ENCODE measurements around the gene SYNPR.

The SYNPR gene

DNA sequence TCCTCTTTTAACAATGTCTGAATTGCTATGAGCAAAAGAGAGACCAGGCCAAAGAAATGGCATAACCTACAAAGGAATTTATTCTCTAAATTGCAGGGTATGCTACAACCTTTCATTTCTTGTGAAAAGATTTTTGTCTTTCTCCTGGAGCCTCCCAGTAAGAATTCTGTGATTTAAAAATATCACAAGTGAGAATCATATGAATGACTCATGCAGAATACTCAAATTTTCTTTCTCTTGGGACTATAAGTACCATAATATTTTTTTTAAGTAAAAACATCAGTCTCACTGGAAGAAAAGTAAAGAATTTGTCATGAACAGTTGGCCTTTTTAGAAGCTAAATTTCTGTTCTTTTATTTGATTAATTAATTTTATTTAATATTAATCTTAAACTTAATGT is 26.3 kb downstream of the SYNPR start:
- no peak for DNase-seq (ENCODE audit: low read depth in 2 of 2)

DNA sequence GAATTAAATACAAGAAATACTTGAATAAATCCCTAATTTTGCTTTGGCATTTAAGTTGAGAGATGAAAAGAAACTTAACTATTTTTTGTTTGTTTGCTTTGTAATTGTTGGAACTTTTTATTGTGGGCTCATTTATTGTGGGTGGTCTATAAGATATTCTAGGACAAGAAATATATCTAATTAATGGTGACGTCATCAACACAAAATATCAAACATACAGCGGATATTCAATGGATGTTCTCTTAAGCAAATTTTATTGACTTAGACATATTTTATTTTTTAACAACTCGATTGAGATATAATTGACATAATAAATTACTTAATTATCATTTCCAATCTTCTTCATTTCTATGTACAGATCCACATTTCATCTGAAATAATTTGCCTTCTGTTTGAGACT is 30.0 kb downstream of the SYNPR start:
- no peak for DNase-seq (ENCODE audit: low read depth in 2 of 2)

DNA sequence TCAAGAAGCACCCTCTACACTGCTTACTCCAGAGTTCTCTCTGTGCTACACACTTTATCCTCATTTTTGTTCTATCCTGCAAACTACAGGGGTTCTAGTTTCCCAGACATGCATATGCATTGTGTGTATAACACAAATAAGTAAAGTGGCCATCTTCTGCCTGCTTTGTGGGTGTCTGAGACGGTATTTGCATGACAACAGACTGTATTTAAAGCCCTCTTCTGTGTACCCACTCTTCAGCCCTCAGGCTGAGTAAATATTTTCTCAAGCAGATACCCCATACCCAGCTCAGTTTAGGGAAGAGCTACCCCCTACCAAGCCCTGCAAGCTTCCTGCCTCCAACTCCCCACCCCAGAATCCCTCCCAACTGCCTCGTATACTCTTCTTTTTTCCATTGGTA is 31.7 kb downstream of the SYNPR start:
- DNase-seq (ENCODE audit: low read depth in 2 of 2): no peak

DNA sequence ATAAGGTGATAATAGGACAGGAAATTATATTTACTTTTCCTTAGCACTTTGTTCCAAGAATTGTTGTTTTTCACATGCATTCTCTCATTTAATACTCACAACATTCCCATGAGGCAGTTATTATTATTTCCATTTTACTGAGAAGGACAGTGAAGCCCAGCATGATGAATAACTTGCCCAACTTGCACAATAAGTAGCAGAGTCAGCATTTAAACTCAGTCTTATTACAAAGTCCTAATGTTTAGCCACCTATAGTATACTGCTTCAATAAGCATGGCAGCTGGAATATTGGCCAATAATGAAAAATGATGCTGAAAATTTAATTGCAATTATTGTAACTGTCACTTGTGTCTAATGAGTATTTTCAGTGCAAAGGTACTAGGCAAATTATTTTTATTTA is 45.7 kb downstream of the SYNPR start:
- DNase-seq (ENCODE audit: low read depth in 2 of 2): no peak

DNA sequence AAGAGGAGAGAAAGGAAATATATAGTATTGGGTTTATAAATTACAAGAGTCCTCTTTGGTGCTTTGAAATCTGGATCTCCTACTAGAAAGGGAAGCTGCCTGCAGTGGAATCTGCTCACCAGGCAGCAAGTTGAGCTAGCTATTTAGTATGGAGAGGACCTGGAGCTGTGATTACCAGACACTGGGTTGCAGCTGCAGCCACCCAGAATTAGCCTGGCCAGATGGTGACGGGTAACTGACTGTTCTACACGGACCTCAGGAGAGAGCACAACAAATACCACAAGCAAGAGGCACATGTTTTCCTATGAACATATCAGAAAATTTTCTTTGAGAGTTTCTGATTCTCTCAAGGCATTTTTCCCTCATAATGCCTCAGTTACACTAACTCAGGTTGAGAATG is 46.5 kb downstream of the SYNPR start:
- no peak for DNase-seq (ENCODE audit: low read depth in 2 of 2)

DNA sequence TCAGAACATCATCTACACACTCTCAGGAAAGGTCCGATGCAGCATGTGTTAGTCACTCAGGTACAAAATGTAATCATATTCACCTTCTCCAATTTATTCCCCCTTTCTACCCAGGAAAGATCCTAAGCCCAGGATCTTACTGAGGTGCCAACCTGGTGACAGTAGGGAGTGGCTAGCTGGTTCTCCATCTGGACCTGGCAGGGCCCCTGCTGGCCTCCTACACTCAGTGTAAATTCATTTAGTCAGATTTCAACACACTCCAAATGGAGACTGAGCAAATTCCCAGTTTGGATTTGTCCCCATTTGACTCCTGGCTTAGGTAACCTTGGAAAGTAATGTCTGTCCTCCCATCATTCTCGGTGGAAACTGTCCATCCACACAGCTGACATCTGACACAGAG is 47.3 kb downstream of the SYNPR start:
- no peak for DNase-seq (ENCODE audit: low read depth in 2 of 2)

DNA sequence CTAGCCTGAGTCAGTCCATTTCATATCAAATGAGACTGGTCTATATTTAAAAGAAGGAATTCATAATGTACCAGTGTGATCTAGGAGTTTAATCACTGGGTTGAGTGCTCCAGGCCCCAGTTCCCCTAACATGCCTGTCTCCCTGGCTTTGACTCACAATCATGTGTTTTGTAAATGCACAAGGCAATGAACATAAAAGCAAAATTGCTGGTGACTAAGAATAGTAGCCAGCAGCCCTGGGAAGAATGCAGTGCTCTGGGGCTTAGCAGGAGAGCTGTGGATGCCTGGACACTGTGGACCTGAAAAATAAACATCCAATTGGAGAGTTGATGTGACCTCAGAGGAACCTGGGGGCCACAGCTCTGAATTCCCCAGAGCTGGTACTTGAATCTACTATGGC is 50.3 kb downstream of the SYNPR start:
- no peak for DNase-seq (ENCODE audit: low read depth in 2 of 2)

DNA sequence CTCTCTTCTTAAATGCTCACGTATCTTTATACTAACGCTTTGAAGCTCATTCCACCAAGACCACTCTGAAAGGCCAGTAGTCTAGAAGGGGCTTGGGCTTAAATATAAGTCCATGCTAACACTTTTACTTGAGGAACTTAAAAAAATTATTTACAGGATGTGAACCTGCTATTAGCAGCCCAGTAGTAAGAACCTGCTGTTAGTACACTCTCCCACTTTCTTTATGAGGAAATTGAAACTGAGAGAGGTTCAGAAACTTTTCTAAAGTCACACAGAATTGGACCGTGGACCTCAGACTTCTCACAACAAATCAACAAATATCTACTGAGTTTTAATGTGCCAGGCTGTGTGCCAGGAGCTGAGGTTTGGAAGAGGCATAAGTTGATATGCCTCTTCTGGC is 53.4 kb downstream of the SYNPR start:
- no peak for DNase-seq (ENCODE audit: low read depth in 2 of 2)

DNA sequence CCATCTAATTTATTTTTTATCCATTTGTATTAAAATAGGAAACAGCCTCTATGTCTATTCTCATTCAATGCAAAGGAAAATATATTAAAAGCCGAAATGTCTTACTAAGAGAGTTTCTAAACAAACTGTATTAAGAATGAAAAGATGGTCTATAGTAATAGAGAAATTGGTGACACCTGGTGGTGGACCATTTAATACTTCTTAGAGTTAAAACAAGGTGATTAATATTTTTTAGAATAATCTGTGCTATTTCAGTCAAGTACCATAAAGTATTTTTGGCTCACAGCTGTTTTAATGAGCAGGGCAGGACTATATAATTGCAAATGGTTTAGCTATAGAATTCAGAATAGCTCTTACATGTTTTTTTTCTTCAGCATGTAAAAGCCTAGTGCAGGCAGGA is 55.7 kb downstream of the SYNPR start:
- DNase-seq (ENCODE audit: low read depth in 2 of 2): no peak

DNA sequence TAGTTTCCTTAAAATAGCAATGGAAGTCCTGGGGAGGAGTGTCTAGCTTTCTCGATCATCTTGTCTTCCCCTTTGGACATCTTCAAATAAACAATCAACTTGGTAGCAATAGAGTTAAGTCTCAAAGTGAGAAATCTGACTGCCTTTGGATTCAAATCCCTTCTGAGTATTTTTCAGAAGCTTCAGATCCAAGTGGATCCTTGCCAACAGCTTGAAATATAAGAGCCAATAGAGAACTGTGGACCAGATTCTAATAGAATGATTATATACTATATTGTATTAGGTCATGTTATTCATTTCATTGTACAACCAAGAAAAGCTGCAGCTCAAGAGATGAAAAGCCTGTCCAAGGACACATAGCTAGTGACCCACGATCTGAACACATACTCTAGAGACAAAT is 60.2 kb downstream of the SYNPR start:
- DNase-seq (ENCODE audit: low read depth in 2 of 2): no peak

DNA sequence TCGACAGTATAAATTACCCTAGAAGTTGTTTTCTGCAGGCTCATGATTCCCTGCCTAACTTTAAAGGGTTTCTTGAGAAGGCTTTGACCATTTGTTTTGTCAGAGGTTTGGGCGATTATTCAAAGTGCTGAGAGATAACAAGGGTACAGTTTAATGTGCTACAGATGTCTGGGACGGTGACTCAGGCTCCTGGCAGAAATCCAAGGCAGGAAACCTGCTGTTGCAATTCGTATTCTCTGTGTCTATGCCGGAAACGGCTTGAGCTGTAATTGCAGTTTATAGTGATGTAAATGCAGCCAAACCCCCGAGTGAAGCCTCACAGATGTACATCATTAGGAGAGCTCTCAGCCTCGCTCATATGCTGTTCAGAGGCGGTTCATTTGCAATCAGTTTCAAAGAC is 65.6 kb downstream of the SYNPR start:
- DNase-seq (ENCODE audit: low read depth in 2 of 2): peak; percentile 2 to 26

DNA sequence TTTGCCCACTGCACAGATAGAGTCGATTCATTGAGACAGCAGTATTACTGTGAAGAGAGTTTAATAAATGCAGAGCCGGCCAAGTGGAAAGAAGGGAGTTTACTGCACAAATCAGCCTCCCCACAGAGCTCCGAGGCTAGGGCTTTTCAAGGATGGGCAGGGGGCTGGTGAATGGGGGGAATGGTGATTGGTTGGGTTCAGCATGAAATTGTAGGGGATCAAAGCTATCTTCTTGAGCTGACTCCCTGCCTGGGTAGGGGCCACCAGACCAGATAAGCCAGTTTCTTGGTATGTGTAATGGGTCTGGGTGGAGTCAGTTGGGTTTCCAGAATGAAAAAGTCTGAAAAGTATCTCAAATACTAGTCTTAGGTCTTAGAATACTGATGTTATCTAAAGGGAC is 66.6 kb downstream of the SYNPR start:
- DNase-seq (ENCODE audit: low read depth in 2 of 2): no peak

DNA sequence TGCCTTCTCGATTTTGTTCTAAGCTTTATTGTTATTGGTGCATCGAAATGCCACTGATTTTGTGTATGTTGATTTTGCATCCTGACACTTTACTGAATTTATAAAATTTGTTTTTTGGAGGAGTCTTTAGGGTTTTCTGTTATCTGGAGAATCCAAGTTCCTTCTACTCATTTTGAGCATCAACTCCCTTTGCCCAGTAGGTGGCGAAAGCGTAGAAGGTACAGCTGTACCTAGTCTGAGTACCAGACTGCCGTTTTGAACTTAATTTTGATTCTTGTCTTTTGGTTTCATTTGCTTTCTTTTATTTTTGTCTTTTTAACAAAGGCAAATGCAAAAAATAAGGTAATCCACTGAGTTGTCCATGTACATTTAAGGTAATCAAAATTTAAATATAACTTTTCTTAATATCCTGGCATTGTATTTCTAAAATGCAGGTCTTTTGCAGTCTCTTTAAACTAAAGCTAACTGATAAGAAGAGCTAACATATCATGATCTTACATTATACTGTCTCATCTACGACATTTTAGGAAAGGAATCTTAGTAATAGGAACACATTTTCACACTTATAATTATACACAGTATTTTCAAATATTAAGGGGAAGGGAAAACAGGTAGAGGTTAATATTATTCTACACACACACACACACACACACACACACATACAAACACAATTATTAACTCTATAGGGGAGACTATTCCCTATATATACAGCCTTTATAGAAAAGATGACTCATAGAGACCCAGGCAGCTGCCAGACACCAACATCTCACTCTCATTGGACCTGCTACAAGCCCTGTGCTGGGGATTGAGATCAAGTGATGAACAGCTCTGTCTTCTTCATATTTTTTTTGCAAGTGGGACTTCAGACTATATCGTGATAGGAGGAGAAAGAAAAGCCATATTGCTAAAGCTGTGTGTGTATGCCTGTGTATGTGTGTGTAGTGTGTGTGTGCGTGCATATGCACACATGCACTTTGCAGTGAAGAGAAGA is 71.8 kb downstream of the SYNPR start:
- no peak for DNase-seq (ENCODE audit: low read depth in 2 of 2)

DNA sequence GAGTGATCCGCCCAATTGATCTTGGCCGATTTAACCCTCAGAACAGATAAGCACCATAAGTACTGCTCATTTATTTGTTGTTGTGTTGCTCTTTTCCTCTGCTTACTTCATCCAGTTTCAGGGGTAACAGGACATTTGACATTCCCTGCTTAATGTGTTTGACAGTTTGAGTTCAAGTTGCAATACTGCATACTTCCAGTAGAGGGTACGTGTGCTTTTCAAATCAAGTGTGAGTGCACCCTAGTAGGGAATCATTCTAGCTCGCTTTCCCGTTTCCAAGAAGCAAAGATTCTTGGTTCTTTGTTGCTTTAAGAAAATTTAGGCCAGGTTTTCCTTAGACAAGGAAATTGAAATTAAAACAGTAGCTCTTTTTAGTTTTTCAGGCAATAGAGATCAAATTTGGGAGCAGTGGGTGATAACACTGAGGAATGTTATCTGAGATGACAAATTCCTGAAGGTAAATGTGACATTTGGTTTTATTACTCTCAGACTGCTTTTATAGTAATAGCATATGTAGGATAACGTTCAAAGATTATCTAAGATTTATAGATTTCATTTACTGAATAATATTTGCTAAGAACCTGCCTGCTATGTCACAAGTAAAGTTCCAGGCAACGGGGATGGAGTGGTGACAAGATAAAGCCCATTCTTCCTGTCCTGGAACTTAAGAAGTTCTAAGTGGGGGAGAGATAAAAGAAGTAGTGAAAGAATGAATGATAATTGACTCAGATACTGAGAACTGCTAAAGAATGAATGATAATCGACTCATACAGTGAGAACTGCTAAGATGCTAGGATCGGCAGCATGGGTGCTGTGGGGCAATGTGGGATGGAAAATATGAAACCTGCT is 73.3 kb downstream of the SYNPR start:
- DNase-seq (ENCODE audit: low read depth in 2 of 2): no peak

DNA sequence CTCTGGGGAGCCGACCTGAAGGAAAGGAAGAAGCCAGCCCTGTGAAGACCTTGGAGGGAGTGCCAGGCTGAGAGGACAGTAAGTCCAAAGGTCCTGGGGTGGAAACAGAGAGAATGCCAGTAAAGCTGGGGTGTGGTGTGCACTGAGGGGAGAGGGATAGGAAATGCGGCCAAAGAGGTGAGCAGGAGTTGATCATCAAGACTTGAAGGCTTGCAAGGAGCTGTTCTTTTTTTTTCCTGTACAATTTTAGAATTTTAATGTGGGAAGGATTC is 73.8 kb downstream of the SYNPR start:
- DNase-seq (ENCODE audit: low read depth in 2 of 2): no peak

DNA sequence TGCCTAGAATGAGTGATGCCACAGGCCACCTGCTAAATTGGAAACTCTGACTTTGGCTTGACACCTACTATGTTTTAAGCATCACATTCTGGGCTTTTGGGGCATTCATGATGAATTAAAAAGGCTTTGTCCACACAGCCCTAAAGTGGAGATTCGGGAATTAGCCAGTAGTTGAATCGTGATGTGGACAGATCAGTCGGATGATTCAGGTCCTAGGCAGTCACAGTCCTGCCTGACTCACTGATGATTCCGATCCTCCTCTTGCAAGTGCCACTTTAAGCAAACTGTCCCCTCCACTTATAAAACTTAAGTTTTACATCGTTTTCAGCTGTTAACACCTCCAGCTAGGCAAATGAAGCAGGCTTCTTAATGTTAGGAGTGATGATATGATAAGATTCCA is 75.3 kb downstream of the SYNPR start:
- no peak for DNase-seq (ENCODE audit: low read depth in 2 of 2)

DNA sequence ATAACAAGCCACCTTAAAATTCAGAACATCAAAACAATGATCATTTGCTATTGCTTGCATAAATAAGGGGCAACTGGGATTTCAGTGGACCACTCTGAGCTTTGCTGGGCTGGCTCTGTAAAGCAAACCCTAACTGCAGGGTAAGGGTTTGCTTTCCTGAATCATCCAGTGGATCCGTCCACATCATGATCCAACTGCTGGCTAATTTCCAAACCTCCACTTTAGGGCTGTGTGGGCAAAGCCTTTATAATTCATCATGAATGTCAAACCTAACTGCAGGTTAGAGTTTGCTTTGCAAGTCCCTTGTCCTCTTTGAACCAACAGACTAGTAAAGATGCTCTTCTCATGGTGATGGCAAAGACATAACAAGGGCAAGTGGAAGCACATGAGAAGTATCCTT is 76.1 kb downstream of the SYNPR start:
- DNase-seq (ENCODE audit: low read depth in 2 of 2): no peak

DNA sequence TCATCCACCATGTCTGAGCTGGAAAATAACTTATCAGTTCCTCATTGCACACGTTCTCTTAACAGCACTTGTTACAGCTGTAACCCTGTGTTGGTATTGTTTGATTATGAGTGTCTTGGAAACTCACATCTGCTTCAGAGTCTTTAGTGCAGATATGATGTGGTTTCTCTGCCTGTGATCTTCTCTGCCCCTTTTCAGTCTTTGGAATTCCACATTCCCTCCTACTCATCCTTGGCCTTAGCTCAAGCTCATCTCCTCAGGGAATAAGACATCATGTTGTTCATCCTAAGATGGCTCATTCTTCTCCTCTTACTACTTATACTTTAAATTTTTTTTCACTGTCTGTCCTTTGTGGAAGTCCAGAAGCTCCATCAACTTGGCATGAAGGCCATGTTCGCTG is 77.7 kb downstream of the SYNPR start:
- no peak for DNase-seq (ENCODE audit: low read depth in 2 of 2)

DNA sequence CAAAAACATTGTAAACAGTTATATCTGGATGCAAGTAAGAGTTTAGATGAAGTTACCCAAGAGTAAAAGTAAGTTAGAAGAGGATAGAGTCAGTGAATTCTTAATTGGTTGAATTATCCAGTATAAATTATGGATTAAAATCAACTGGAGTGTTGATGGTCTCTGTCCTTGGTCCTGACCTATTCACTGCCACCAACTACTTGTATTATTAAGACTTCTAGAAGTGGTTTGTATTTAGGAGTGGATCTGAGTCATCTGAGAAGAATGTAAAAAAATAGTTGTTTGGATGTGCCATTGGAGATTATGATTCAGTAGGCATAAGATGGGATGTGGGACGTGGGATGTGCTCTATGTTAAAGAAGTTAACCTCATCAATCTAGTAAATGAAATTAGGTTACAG is 86.4 kb downstream of the SYNPR start:
- no peak for DNase-seq (ENCODE audit: low read depth in 2 of 2)

DNA sequence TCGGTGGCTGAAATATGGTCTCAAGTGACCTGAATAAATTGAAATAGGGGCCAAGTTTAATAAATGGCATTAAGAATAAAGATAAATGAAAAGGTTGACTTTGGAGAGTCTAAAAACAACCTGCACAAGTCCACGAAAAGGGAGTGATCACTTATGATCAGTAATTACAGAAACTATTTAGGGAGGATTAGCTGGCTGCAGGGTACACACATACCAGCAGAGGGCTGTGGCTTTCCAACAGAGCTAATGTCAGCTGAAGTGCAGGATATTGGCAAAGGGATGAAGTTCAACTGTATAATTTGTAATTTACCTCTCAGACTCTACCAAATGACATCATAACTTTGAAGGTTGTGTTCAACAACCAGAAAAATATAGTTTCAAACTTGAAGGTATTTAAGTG is 86.8 kb downstream of the SYNPR start:
- no peak for DNase-seq (ENCODE audit: low read depth in 2 of 2)

DNA sequence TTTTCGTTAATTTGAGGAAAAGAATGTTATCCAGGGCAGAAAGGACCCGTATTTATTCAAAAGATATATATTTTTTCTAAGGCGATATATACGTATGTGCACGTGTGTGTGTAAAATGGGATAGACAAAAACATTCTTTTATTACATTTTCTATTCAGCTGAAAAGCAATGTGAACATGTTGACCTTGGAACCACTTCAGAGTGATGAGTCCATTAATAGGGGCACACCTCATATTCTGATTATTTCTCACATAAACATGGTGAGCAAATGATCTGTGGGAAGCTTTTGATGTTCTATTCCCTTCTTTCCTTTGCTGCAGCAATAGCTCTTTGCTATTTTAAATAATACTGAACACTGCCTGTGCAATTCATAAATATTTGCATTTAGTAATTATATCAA is 87.6 kb downstream of the SYNPR start:
- no peak for DNase-seq (ENCODE audit: low read depth in 2 of 2)

DNA sequence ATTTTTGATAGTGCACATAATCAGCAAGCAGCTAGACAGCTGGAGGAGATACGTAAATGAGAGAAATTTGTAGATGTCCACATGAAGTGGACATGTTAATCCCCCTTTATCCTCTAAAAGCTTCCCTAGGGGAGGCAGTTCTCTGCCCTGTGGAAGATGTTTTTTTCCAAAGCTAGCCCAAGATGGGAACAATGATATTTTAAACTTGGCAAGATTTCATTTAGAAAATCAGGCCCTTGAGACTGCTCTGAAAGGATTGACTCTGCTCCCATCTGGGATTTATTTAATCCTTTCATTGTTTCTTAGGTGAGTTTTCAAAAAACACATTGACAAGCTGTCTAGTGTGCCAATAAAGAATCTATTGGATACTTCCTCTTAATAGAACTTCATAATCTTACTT is 92.0 kb downstream of the SYNPR start:
- no peak for DNase-seq (ENCODE audit: low read depth in 2 of 2)

DNA sequence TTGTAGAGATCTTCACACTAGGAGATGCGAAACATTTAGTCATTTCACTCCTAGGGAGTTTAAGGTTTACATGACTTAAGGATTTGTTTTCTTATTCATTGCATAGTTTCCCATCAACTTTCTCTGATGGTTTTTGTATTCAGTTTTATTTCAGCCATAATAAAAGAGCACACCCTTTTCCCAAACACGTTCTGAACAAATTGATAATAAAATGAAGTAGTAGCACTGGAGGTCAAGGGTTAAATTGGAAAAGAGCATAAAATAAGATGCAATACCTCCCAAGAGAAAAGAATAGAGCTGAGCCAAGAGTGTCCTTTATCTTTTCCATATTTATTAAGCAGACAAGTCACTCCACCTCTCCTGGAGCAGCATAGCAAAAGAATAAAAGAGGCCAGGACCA is 104.9 kb downstream of the SYNPR start:
- DNase-seq (ENCODE audit: low read depth in 2 of 2): no peak
